Stimulated activated naive CD8-positive, alpha-beta T cell treated with anti-CD3 and anti-CD28 coated beads, Interleukin-15, Interleukin-2, amounts not matched to agents 100 ng/mL and 50 ng/mL, for 24 hours (primary cell): ENCODE results near the gene HDAC2.
"Not testable (repeated sequence)": the region's sequence is repeated elsewhere in the genome, so short reads cannot be mapped to it uniquely, and the experiment has no call there.

Experiments used
- H3K27ac Mint-ChIP-seq: one replicate; pipeline ENCODE4 v1.8.0; 2021; ENCODE audit warnings: mild to moderate bottlenecking, mixed read lengths
- H3K27me3 Mint-ChIP-seq: one replicate; pipeline ENCODE4 v1.8.0; 2021; ENCODE audit warnings: mixed read lengths
- H3K36me3 Mint-ChIP-seq: one replicate; pipeline ENCODE4 v1.8.0; 2021; ENCODE audit warnings: low read depth, mixed read lengths
- H3K4me1 Mint-ChIP-seq: one replicate; pipeline ENCODE4 v1.8.0; 2021; ENCODE audit warnings: low read depth, mixed read lengths
- H3K4me3 Mint-ChIP-seq: one replicate; pipeline ENCODE4 v1.8.0; 2021; ENCODE audit warnings: mild to moderate bottlenecking, mixed read lengths
- H3K9me3 Mint-ChIP-seq: one replicate; pipeline ENCODE4 v1.8.0; 2021; ENCODE audit warnings: mixed read lengths

The HDAC2 gene

DNA sequence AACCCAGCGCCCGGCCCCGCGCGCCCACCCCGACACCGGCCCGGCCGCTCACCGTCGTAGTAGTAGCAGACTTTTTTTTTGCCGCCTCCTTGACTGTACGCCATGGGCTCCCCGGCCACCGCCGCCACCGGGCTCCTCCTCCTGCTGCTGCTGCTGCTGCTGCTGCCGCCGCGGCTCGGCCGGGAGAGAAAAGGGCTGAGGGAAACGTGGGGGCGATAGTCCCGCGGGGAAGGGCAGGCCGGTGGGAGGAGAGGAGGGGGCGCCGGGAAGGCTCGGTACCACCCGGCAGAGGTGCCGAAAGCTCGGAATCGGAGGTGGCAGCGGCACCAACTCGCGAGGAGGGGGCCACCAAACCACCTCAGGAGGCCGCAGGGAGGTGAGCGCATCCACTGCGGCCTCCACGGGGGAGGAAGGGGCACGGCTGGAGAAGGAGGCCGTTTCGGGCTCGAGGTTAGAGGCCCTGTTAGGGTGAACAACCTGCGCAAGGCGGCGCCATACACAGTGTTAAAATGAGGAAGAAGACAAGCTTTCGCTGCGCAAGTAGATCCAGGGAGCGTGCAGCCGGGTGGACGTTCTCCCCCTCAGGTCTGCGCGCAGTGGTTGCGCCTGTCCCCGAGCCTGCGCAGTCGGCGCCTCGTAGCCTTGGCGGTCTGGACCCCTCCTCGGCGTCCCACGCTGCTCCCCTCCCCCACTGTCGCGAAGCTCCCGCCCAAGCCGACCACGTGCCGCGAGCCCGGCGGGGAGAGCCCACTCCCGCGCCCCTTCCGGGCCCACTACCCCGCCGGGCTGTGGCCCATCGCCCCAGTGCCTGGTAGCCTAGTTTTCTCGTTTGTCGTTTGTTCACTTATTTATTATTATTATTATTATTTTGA is at the start of gene HDAC2:
Gene HDAC2, minus strand, starts transcription at position 344 of the 872 bp plus-strand sequence. Its CDS starts 240 bp downstream, at position 104.
- peaks cover 46% of the 10 kb centered on the region for H3K4me1 Mint-ChIP-seq
- H3K4me3 Mint-ChIP-seq: peak within 1 kb of the TSS; percentile 98
- no peaks in the 10 kb centered on the region for H3K9me3 Mint-ChIP-seq
- no peaks in the 10 kb centered on the region for H3K27me3 Mint-ChIP-seq
- H3K27ac Mint-ChIP-seq: peak within 1 kb of the TSS; percentile 97
- H3K36me3 Mint-ChIP-seq: peaks cover 10% of the 10 kb centered on the region

DNA sequence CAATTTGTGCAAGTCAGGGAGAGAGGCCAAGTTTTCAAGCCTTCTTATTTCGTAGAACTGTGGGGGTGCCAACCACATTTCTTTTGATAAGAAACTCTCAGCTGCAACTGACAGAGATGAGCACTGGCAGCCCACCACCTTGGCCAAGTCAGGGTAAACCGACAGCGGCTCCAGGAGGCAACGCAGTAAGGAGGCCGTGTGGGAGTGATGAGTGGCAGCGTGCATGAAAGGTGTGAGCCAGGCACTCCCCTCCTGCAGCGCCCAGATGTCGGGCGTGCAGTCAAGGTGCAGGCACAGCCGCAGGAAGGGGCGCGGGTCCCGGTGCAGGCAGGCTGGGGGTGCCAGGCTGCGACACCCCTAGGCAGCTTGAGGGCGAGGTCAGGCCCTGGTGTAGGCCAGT is 49.2 kb upstream of the HDAC2 start:
- Mint-ChIP-seq H3K4me1 (no peaks in the 10 kb centered on the region), H3K27ac (no peak overlapping the region), H3K9me3 (no peaks in the 10 kb centered on the region), H3K36me3 (no peaks in the 10 kb centered on the region), H3K4me3 (no peak overlapping the region), H3K27me3 (peaks cover 3% of the 10 kb centered on the region)

GRCh38 chr6:114017146-114017545 is 46.2 kb upstream of the HDAC2 start:
- H3K9me3 Mint-ChIP-seq, H3K27me3 Mint-ChIP-seq, H3K4me3 Mint-ChIP-seq, H3K36me3 Mint-ChIP-seq, H3K4me1 Mint-ChIP-seq, H3K27ac Mint-ChIP-seq: not testable (repeated sequence)

- not testable (repeated sequence) for H3K36me3 Mint-ChIP-seq
These were observed 43.2 kb upstream of the HDAC2 start for GRCh38 chr6:114014106-114014505.

DNA sequence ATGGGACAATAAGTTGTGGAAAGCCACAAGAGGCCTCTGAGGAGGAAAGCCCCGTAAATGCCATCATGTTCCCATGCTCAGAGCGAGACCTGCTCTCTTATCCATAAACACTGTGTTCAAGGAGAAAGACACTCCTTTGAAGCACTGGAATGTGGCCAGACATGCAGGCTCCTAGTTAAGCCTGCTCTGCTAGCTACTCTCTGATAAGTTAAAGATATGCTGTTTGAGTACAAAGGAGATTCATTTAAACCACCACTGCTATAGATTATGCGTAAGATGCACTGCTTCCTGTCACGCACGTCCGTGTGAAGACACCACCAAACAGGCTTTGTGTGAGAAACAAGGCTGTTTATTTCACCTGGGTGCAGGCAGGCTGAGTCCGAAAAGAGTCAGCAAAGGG is 40.5 kb upstream of the HDAC2 start:
- H3K36me3 Mint-ChIP-seq, H3K27ac Mint-ChIP-seq, H3K27me3 Mint-ChIP-seq, H3K4me1 Mint-ChIP-seq, H3K9me3 Mint-ChIP-seq, H3K4me3 Mint-ChIP-seq: not testable (repeated sequence)

More at GRCh38 chr6:114014106-114014505, 43.2 kb upstream of the HDAC2 start:
- not testable (repeated sequence) for H3K4me1 Mint-ChIP-seq, H3K27ac Mint-ChIP-seq, H3K9me3 Mint-ChIP-seq, H3K27me3 Mint-ChIP-seq, H3K4me3 Mint-ChIP-seq

GRCh38 chr6:114010540-114010939 is 39.6 kb upstream of the HDAC2 start:
- Mint-ChIP-seq H3K27ac (no peak overlapping the region), H3K9me3 (no peaks in the 10 kb centered on the region), H3K4me3 (no peak overlapping the region), H3K27me3 (peaks cover 9% of the 10 kb centered on the region), H3K4me1 (no peaks in the 10 kb centered on the region), H3K36me3 (no peaks in the 10 kb centered on the region)

- H3K4me1 Mint-ChIP-seq: no peaks in the 10 kb centered on the region
- H3K9me3 Mint-ChIP-seq: no peaks in the 10 kb centered on the region
- no peak overlapping the region for H3K27ac Mint-ChIP-seq
- no peak overlapping the region for H3K4me3 Mint-ChIP-seq
- peaks cover 16% of the 10 kb centered on the region for H3K27me3 Mint-ChIP-seq
- H3K36me3 Mint-ChIP-seq: no peaks in the 10 kb centered on the region
These were observed 38.2 kb upstream of the HDAC2 start for GRCh38 chr6:114009192-114009591.

- no peak overlapping the region for H3K4me3 Mint-ChIP-seq
- H3K36me3 Mint-ChIP-seq: no peaks in the 10 kb centered on the region
- H3K27ac Mint-ChIP-seq: no peak overlapping the region
- no peaks in the 10 kb centered on the region for H3K4me1 Mint-ChIP-seq
- peaks cover 16% of the 10 kb centered on the region for H3K27me3 Mint-ChIP-seq
- no peaks in the 10 kb centered on the region for H3K9me3 Mint-ChIP-seq
These were observed 37.4 kb upstream of the HDAC2 start for GRCh38 chr6:114008331-114008730.

- Mint-ChIP-seq H3K9me3 (no peaks in the 10 kb centered on the region), H3K4me1 (no peaks in the 10 kb centered on the region), H3K36me3 (no peaks in the 10 kb centered on the region), H3K27me3 (peaks cover 21% of the 10 kb centered on the region), H3K27ac (no peak overlapping the region), H3K4me3 (no peak overlapping the region)
These were observed 36.6 kb upstream of the HDAC2 start for GRCh38 chr6:114007516-114007915.

- Mint-ChIP-seq H3K9me3 (no peaks in the 10 kb centered on the region), H3K27ac (no peak overlapping the region), H3K4me3 (no peak overlapping the region), H3K27me3 (peaks cover 24% of the 10 kb centered on the region), H3K36me3 (no peaks in the 10 kb centered on the region), H3K4me1 (no peaks in the 10 kb centered on the region)
These were observed 30.4 kb upstream of the HDAC2 start for GRCh38 chr6:114001354-114001753.

- H3K9me3 Mint-ChIP-seq: no peaks in the 10 kb centered on the region
- H3K27me3 Mint-ChIP-seq: peaks cover 24% of the 10 kb centered on the region
- H3K4me1 Mint-ChIP-seq: no peaks in the 10 kb centered on the region
- H3K4me3 Mint-ChIP-seq: no peak overlapping the region
- no peak overlapping the region for H3K27ac Mint-ChIP-seq
- no peaks in the 10 kb centered on the region for H3K36me3 Mint-ChIP-seq
These were observed 29.1 kb upstream of the HDAC2 start for GRCh38 chr6:114000069-114000468.

DNA sequence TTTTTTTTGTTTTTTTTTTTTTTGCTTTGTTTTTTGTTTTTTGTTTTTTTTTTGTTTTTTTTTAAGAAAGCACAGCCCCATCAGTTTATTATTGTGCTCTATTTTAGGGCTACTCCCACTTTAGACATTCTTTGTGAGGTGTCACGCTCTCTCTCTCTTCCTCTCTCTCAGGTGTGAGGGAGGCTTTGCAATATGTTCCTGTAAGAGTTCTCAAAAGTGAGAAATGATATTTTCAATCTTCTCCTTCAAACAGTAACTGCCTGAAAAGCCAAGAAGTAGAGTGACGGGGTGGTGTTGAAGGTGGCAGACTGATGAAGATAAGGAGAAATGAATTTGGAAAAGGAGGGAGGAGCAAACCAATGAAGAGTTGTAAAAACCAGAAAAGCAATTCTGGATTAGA is 28.3 kb upstream of the HDAC2 start:
- H3K36me3 Mint-ChIP-seq: no peaks in the 10 kb centered on the region
- H3K4me1 Mint-ChIP-seq: no peaks in the 10 kb centered on the region
- H3K27me3 Mint-ChIP-seq: peaks cover 17% of the 10 kb centered on the region
- no peak overlapping the region for H3K4me3 Mint-ChIP-seq
- H3K27ac Mint-ChIP-seq: no peak overlapping the region
- no peaks in the 10 kb centered on the region for H3K9me3 Mint-ChIP-seq

GRCh38 chr6:113998811-113999210 is 27.9 kb upstream of the HDAC2 start:
- H3K4me3 Mint-ChIP-seq: no peak overlapping the region
- H3K36me3 Mint-ChIP-seq: no peaks in the 10 kb centered on the region
- no peaks in the 10 kb centered on the region for H3K4me1 Mint-ChIP-seq
- no peaks in the 10 kb centered on the region for H3K9me3 Mint-ChIP-seq
- no peak overlapping the region for H3K27ac Mint-ChIP-seq
- peaks cover 17% of the 10 kb centered on the region for H3K27me3 Mint-ChIP-seq

DNA sequence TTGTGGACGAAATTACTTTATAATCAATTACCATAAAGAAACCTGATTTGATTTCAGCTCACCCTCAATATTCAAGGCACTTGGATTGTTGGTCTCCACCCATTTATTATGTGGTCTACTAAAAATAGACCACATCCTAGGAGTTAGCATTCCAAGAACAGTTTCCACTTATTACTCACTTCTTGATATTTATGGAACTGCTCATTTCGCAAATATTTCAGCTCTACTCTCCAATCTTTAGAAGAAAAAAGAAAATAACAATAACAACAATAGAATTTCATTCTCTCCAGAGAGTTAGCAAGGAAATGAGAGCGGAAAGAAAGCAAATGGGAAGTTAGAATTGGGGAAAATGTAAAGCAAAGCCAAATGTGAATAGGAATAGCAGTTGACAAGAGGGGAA is 26.2 kb upstream of the HDAC2 start:
- H3K27ac Mint-ChIP-seq: no peak overlapping the region
- no peaks in the 10 kb centered on the region for H3K36me3 Mint-ChIP-seq
- no peaks in the 10 kb centered on the region for H3K4me1 Mint-ChIP-seq

DNA sequence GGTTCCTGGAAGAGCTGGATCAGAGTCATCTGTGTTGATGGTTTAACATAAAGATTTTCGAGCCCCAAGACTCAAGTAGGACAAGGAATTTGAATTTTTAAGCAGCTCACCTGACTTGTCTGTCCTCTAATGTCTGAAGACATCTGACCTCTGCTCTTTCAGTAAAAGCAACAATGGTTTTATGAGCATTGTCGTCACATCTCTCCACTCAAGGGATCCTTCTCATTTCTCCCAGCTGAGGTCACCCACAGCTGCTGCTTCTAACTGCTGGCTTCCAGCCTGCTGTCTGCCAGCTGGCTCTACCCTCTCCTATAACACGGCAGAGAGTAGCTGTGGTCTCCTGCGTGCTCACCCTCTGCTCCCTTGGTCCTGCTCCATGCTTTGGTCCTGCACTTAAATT is 24.7 kb upstream of the HDAC2 start:
- H3K4me3 Mint-ChIP-seq: no peak overlapping the region
- H3K36me3 Mint-ChIP-seq: no peaks in the 10 kb centered on the region
- H3K4me1 Mint-ChIP-seq: no peaks in the 10 kb centered on the region
- H3K27me3 Mint-ChIP-seq: peaks cover 6% of the 10 kb centered on the region
- no peaks in the 10 kb centered on the region for H3K9me3 Mint-ChIP-seq
- no peak overlapping the region for H3K27ac Mint-ChIP-seq

More for the DNA sequence above, 26.2 kb upstream of the HDAC2 start:
- Mint-ChIP-seq H3K9me3 (no peaks in the 10 kb centered on the region), H3K4me3 (no peak overlapping the region), H3K27me3 (peaks cover 11% of the 10 kb centered on the region)

GRCh38 chr6:113994934-113995342 is 24.0 kb upstream of the HDAC2 start:
- Mint-ChIP-seq H3K27me3 (peaks cover 6% of the 10 kb centered on the region), H3K36me3 (no peaks in the 10 kb centered on the region), H3K4me1 (no peaks in the 10 kb centered on the region), H3K4me3 (no peak overlapping the region), H3K9me3 (no peaks in the 10 kb centered on the region), H3K27ac (no peak overlapping the region)
